H9 (cell line): Measurements from ENCODE around the gene TCFL5. TPM values are rescaled to one million over a fixed set of nuclear protein-coding genes. Genes with fewer than 3 reads are reported as not detected.

Source experiments
- DNase-seq: peaks from one replicate; pipeline ENCODE4 v3.0.0-alpha.2; 2017
- H2AFZ ChIP-seq: one replicate; pipeline ENCODE4 v1.6.1; 2013; ENCODE audit warnings: mild to moderate bottlenecking, low read length, control low read depth, moderate library complexity
- H2AK5ac ChIP-seq: 2 replicates; pipeline ENCODE4 v1.6.1; 2013; ENCODE audit warnings: low read length, control low read depth, mixed read lengths; ENCODE audit not compliant: insufficient read length
- H2BK120ac ChIP-seq: one replicate; pipeline ENCODE4 v1.6.1; 2013; ENCODE audit warnings: low read depth, mild to moderate bottlenecking, low read length, control low read depth, inconsistent platforms; ENCODE audit not compliant: poor library complexity, severe bottlenecking
- H2BK12ac ChIP-seq: 2 replicates; pipeline ENCODE4 v1.6.1; 2013; ENCODE audit warnings: low read length, control low read depth, mixed read lengths, low read depth; ENCODE audit not compliant: insufficient read length
- H2BK15ac ChIP-seq: 2 replicates; pipeline ENCODE4 v1.6.1; 2013; ENCODE audit warnings: low read depth, low read length, control low read depth
- H2BK20ac ChIP-seq: one replicate; pipeline ENCODE4 v1.6.1; 2013; ENCODE audit warnings: low read depth, mild to moderate bottlenecking, low read length, control low read depth, inconsistent platforms; ENCODE audit not compliant: poor library complexity, severe bottlenecking
- H2BK5ac ChIP-seq: 2 replicates; pipeline ENCODE4 v1.6.1; 2013; ENCODE audit warnings: low read length, control low read depth, mixed read lengths; ENCODE audit not compliant: insufficient read length
- H3K14ac ChIP-seq: 2 replicates; pipeline ENCODE4 v1.6.1; 2013; ENCODE audit warnings: low read length, control low read depth; ENCODE audit not compliant: insufficient read depth
- H3K18ac ChIP-seq: 2 replicates; pipeline ENCODE4 v1.6.1; 2013; ENCODE audit warnings: low read depth, mild to moderate bottlenecking, mixed read lengths, low read length, control low read depth; ENCODE audit not compliant: insufficient read length
- H3K23ac ChIP-seq: 2 replicates; pipeline ENCODE4 v1.6.1; 2013; ENCODE audit warnings: low read length, control low read depth, mixed read lengths, low read depth; ENCODE audit not compliant: insufficient read length
- H3K23me2 ChIP-seq: 2 replicates; pipeline ENCODE4 v1.6.1; 2013; ENCODE audit warnings: low read depth, mild to moderate bottlenecking, mixed read lengths, low read length, control low read depth; ENCODE audit not compliant: insufficient read length, poor library complexity, severe bottlenecking
- H3K27ac ChIP-seq: 2 replicates; pipeline ENCODE4 v1.5.1; 2013; ENCODE audit warnings: low read length, control low read depth, mixed read lengths, low read depth; ENCODE audit not compliant: insufficient read length
- H3K27me3 ChIP-seq: 2 replicates; pipeline ENCODE4 v1.6.1; 2013; ENCODE audit warnings: low read length, control low read depth, inconsistent platforms; ENCODE audit not compliant: insufficient read depth
- H3K4ac ChIP-seq: 2 replicates; pipeline ENCODE4 v1.6.1; 2013; ENCODE audit warnings: low read depth, mild to moderate bottlenecking, control low read depth, inconsistent platforms, low read length, moderate library complexity
- H3K4me1 ChIP-seq: 2 replicates; pipeline ENCODE4 v1.6.1; 2013; ENCODE audit warnings: low read length, control low read depth, inconsistent platforms; ENCODE audit not compliant: insufficient read depth
- H3K4me2 ChIP-seq: 2 replicates; pipeline ENCODE4 v1.6.1; 2013; ENCODE audit warnings: low read length, control low read depth, mixed read lengths; ENCODE audit not compliant: insufficient read length, insufficient read depth
- H3K56ac ChIP-seq: 2 replicates; pipeline ENCODE4 v1.6.1; 2013; ENCODE audit warnings: low read depth, mild to moderate bottlenecking, mixed read lengths, low read length, control low read depth; ENCODE audit not compliant: insufficient read length
- H3K79me1 ChIP-seq: 2 replicates; pipeline ENCODE4 v1.6.1; 2013; ENCODE audit warnings: low read depth, mild to moderate bottlenecking, moderate library complexity, low read length, control low read depth, inconsistent platforms; ENCODE audit not compliant: insufficient read depth, poor library complexity, severe bottlenecking
- H3K79me2 ChIP-seq: 2 replicates; pipeline ENCODE4 v1.6.1; 2013; ENCODE audit warnings: low read length, control low read depth, inconsistent platforms; ENCODE audit not compliant: insufficient read depth
- H3K9ac ChIP-seq: 2 replicates; pipeline ENCODE4 v1.6.1; 2013; ENCODE audit warnings: low read length, control low read depth, mixed read lengths; ENCODE audit not compliant: insufficient read length; ENCODE audit errors: extremely low read depth
- H3K9me3 ChIP-seq: one replicate; pipeline ENCODE4 v1.6.1; 2013; ENCODE audit warnings: low read depth, low read length, inconsistent platforms; ENCODE audit not compliant: control insufficient read depth
- H3T11ph ChIP-seq: one replicate; pipeline ENCODE4 v1.6.1; 2013; ENCODE audit warnings: mild to moderate bottlenecking, low read length, control low read depth, inconsistent platforms
- H4K20me1 ChIP-seq: one replicate; pipeline ENCODE4 v1.6.1; 2013; ENCODE audit not compliant: control insufficient read depth, insufficient read length, insufficient read depth
- H4K5ac ChIP-seq: 2 replicates; pipeline ENCODE4 v1.6.1; 2013; ENCODE audit warnings: low read depth, mild to moderate bottlenecking, mixed read lengths, low read length, control low read depth; ENCODE audit not compliant: insufficient read length
- H4K8ac ChIP-seq: replicated peaks from 2 replicates; pipeline ENCODE4 v1.6.1; 2013; ENCODE audit warnings: low read length, control low read depth, mixed read lengths, low read depth; ENCODE audit not compliant: insufficient read length
- H4K91ac ChIP-seq: 2 replicates; pipeline ENCODE4 v1.6.1; 2013; ENCODE audit warnings: low read depth, mild to moderate bottlenecking, moderate library complexity, mixed read lengths, low read length, control low read depth; ENCODE audit not compliant: insufficient read length
- H3K27ac Mint-ChIP-seq, 3 experiments: 2 replicates in 2 of 3; 3 replicates in 1 of 3; pipeline ENCODE4 v1.8.0; 2020 to 2021; ENCODE audit warnings: mixed read lengths in 3 of 3, mild to moderate bottlenecking in 1 of 3, moderate library complexity in 1 of 3
- H3K27me3 Mint-ChIP-seq: 2 replicates; pipeline ENCODE4 v1.8.0; 2021; ENCODE audit warnings: low read depth, mild to moderate bottlenecking, moderate library complexity, mixed read lengths
- H3K36me3 Mint-ChIP-seq, 3 experiments: 2 replicates in 2 of 3; 3 replicates in 1 of 3; pipeline ENCODE4 v1.8.0; 2020 to 2021; ENCODE audit warnings: low read depth in 3 of 3, mixed read lengths in 3 of 3; ENCODE audit not compliant: insufficient read depth in 1 of 3
- H3K4me1 Mint-ChIP-seq, 2 experiments: 2 replicates each; pipeline ENCODE4 v1.8.0; 2020; ENCODE audit warnings: mixed read lengths in 2 of 2
- H3K4me3 Mint-ChIP-seq, 2 experiments: 2 replicates in 1 of 2; 3 replicates in 1 of 2; pipeline ENCODE4 v1.8.0; 2020 to 2021; ENCODE audit warnings: mild to moderate bottlenecking in 2 of 2, mixed read lengths in 2 of 2, moderate library complexity in 1 of 2
- H3K9me3 Mint-ChIP-seq, 2 experiments: 2 replicates in 1 of 2; 3 replicates in 1 of 2; pipeline ENCODE4 v1.8.0; 2020; ENCODE audit warnings: mild to moderate bottlenecking in 2 of 2, mixed read lengths in 2 of 2, moderate library complexity in 1 of 2
- WGBS: extraction: QIAGEN DNeasy Blood & Tissue Kit; methylation state at CpG from one replicate; pipeline ENCODE4 v1.1.7; 2013; ENCODE audit warnings: missing lambda C conversion rate, low lambda C conversion rate, mixed read lengths; ENCODE audit not compliant: insufficient read length; ENCODE audit errors: extremely low coverage; 5-methylcytosine and 5-hydroxymethylcytosine counted together
- total RNA-seq: library from RNA; stranded (reverse); gene quantifications from 2 replicates; pipeline ENCODE4 v1.2.1, GENCODE V29; 2021
- TF ChIP-seq, protein P1 (sequence below): fragments of 200-600 bp; sonication (generic); conservative IDR thresholded peaks from 3 replicates; pipeline ENCODE4 v1.8.0; 2021; ENCODE audit warnings: antibody characterized with exemption, mild to moderate bottlenecking

The TCFL5 gene
- total RNA-seq, 1 experiment from 2014 or later: 16.4 TPM

DNA sequence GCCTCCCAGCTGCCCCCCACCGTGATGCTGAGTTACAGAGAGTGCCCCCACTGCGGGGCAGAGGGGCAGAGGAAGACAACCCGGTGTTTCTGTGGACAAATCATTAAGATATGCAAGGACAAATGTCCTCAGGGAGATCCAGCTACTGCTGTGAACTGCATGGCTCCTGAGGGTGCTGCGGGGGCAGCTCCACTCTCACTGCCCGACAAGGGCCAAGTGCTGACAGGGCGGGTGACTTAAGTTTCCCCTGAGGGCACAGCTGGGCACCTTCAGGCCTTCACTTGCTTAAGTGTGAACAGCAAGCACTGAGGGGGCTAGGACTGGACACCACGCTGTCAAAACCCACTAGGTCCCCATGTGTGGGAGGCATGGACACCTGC, 26.2 kb upstream of the TCFL5 start:
- no peak overlapping the region for H3K4me2 ChIP-seq
- H3K27me3 Mint-ChIP-seq: no peaks in the 10 kb centered on the region
- no peaks in the 10 kb centered on the region for H4K20me1 ChIP-seq

More for the DNA sequence above, 26.2 kb upstream of the TCFL5 start:
- Histone ChIP-seq H4K5ac (no peak overlapping the region), H2AFZ (no peak overlapping the region), H4K91ac (no peak overlapping the region), H3K27ac (no peak overlapping the region), H2BK5ac (no peak overlapping the region), H3K56ac (no peak overlapping the region), H3K9me3 (no peaks in the 10 kb centered on the region), H3K14ac (no peak overlapping the region), H3K4ac (no peak overlapping the region), H3K23me2 (no peaks in the 10 kb centered on the region), H2AK5ac (no peak overlapping the region), H3K79me1 (no peaks in the 10 kb centered on the region), H2BK20ac (no peak overlapping the region), H3K79me2 (no peaks in the 10 kb centered on the region), H4K8ac (no peak overlapping the region), H3T11ph (no peak overlapping the region), H3K9ac (no peak overlapping the region), H3K27me3 (no peaks in the 10 kb centered on the region), H2BK120ac (no peak overlapping the region), H3K23ac (no peak overlapping the region), H2BK12ac (no peak overlapping the region), H3K4me1 (no peaks in the 10 kb centered on the region; the same call in 1 of the 2 replicates), H2BK15ac (no peak overlapping the region), H3K18ac (no peak overlapping the region)
- TF ChIP-seq, protein P1, sequence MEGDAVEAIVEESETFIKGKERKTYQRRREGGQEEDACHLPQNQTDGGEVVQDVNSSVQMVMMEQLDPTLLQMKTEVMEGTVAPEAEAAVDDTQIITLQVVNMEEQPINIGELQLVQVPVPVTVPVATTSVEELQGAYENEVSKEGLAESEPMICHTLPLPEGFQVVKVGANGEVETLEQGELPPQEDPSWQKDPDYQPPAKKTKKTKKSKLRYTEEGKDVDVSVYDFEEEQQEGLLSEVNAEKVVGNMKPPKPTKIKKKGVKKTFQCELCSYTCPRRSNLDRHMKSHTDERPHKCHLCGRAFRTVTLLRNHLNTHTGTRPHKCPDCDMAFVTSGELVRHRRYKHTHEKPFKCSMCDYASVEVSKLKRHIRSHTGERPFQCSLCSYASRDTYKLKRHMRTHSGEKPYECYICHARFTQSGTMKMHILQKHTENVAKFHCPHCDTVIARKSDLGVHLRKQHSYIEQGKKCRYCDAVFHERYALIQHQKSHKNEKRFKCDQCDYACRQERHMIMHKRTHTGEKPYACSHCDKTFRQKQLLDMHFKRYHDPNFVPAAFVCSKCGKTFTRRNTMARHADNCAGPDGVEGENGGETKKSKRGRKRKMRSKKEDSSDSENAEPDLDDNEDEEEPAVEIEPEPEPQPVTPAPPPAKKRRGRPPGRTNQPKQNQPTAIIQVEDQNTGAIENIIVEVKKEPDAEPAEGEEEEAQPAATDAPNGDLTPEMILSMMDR: no peak
- H3K4me1 Mint-ChIP-seq: peaks cover 24 to 28% of the 10 kb centered on the region in 2 experiments
- no CpG with 5 or more reads among the region's 7 CpGs for WGBS
- no peaks in the 10 kb centered on the region for H3K9me3 Mint-ChIP-seq
- no peak overlapping the region for H3K27ac Mint-ChIP-seq
- peaks cover 54 to 85% (median 56%) of the 10 kb centered on the region in 3 experiments for H3K36me3 Mint-ChIP-seq
- no peak for DNase-seq
- H3K4me3 Mint-ChIP-seq: no peak overlapping the region
